ENCODE results near the gene ARHGAP42.

ARHGAP42 gene

DNA sequence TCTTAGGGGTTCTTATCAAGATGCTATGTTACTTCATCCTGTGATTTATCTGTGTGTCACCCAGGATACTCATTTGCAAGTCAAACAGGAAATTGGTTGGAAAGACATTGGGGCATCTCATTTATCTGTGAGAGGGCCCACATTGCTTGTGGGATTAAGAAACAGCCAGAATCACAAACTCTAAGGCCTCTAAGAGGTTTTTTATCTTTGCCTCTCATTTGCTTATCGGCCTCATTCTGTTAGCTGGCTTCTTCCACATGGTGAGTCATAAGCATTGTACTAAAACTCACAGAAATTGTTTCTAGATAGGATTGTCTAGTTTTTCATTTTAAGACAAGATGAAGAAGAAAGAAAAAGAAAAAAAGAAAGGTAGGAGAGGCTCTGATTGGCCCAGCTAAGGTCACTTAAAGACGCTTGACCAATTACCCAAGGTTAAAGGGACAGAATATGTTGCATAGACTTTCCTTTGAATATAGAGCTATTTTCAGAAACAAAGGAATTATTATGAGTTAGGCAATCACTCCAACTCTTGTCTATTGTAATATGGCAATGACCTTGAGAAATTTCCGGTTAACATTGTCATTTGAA, 121.9 kb downstream of the ARHGAP42 start:
- no peak for DNase-seq

DNA sequence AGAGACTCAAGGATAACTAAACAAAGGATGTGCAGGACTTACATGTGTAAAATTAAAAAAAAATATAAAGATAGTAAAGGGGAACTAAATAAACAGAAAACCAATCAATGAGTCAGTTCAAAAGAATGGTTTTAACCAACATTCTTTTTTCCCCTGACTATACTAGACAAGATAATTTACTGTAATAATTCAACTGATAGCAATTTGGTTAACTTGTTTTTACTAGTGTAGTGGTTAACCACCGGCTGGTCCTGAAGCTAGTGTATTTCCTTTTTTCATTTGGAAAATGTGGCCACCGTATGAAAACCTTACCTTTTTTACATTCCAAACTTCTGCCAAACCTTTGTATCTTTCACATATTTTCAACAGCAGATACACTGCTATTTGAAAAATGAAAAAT, 123.1 kb downstream of the ARHGAP42 start:
- no peak for DNase-seq

- DNase-seq: no peak
Observed at GRCh38 chr11:100810666-100811065, 123.6 kb downstream of the ARHGAP42 start.

DNA sequence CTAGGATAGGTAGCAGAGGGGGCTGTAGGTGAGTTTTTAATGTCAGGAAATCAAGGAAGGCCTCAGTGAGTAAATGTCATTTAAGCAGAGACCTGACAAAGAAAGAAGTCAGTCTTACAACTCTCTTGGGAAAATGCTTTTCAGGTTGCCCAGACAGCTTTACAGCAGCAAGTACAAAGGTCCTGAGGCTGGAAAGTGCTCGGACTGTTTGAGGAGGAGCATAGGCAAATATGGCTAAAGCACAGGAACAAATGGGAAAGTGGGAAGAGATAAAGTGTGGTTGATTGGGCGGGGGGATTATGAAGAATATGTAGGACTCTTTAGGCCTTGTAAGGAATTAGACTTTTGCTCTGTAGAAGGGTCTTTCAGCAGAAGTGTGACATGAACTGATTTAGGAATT, 125.4 kb downstream of the ARHGAP42 start:
- no peak for DNase-seq

- no peak for DNase-seq
Observed at GRCh38 chr11:100815787-100816330, 128.8 kb downstream of the ARHGAP42 start.

DNA sequence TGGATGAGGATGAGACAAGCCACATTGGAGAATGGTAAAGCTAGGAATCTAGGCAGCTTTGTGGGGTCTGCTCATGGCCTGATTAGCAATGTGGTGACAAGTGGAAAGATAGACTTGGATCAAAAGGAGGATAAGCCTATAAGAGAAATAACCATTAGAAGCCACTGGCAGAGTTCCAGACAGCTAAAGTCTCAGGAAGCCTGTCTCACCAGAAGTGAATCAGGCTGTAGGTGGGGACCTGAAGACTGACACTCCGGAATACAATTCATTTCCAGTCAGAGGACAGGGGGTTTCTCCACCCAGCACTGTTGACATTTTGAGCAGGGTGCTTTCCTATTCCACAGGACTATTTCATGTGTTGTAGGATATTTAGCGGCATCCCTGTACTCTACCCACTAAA, 129.7 kb downstream of the ARHGAP42 start:
- DNase-seq: no peak

- no peak for DNase-seq
Observed at GRCh38 chr11:100817620-100818019, 130.5 kb downstream of the ARHGAP42 start.

DNA sequence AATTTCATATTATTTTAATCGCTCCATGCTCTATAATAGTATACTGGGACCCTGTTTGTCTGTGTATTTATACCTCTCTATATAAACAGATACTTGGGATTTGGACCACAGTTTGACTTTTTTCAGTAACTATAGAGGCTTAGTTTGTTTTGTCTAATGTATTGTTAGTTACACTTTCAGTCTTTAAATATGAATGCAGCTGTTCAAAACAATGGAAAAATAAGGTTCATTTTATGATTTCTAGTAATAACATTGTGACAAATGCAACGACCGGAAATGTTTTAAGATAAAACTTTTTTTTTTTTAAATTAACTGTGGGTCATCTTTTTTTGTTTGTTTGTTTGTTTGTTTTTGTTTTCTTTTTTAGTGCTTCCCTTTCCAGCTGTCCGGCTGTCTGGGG, 133.5 kb downstream of the ARHGAP42 start:
- no peak for DNase-seq

DNA sequence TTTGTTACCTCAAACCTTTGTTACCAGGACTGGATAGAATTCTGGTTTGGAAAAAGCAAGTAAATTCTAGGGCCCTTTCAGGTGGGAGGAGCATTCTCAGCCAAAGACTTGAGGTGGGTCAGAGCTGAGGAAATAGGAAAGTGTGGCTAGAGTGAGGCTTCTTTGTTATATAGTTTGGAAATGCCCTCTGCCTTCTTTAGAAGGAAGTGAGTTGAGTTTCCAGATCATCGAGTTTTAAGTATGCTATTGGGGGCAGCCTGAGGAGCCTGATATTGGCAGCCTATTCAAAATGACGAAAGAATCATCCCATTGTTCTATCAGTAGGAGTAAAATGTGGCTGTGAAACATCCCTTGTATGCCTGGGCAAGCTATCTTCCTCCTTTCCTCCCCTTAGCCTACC, 134.1 kb downstream of the ARHGAP42 start:
- no peak for DNase-seq

DNA sequence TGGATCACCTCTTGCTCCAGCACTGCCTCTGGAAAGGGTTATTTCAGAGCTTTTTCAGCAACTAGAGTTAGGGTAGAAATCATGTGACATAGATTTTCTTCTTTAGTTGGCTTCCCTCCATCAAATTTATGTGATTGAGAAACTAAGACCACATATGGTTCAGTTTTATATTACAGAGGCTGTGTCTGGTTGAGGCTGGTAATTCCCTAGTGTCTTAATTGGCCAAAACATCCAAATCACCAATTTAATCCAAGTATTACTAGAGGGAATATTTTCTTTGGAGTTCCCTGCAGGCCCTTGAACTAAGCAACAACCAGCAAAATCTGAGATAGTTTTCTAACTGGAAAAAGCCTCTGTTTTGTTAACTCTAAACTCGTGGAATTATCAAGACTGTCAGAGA, 136.3 kb downstream of the ARHGAP42 start:
- DNase-seq: no peak

- DNase-seq: no peak
Observed at GRCh38 chr11:100824041-100824809, 137.1 kb downstream of the ARHGAP42 start.

- no peak for DNase-seq
Observed at GRCh38 chr11:100825626-100826025, 138.5 kb downstream of the ARHGAP42 start.

DNA sequence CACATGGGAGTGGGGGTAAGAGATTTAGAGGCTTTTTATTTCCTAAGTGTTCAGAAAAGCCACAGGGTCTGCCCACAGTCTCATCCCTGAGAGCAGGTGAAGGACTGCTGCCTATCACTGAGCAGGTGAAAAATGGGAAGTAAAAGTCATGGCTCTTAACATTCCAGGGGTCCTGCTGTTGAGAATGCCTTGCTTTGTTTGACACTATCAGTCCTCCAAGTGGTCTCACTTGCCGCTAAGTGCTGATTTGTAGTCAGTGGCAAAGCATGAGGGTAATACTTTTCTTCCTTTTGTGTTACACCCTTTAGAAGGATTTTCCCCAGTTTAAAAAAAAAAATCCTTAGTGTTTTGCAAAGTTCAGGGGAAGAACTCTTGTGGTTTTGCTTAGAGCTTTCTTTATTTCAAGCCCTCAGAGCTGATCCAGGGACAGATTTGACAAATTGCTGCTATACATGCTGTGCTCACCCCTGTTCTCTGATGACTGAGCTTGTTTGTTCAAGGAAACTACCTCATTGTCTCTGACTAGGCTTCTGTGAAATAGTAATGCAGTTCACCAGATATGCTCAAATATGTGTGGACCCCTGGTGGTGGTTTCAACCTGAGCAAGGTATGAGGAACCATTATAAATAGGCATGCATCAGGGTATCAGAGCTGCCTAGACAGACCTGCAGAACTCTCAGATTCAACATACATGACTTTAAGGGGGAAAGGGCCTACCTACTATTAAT, 141.0 kb downstream of the ARHGAP42 start:
- no peak for DNase-seq

- no peak for DNase-seq
Observed at GRCh38 chr11:100830274-100830673, 143.2 kb downstream of the ARHGAP42 start.

GRCh38 chr11:100830978-100831732, 144.1 kb downstream of the ARHGAP42 start:
- DNase-seq: no peak

- DNase-seq: no peak
Observed at GRCh38 chr11:100831929-100832494, 144.9 kb downstream of the ARHGAP42 start.

DNA sequence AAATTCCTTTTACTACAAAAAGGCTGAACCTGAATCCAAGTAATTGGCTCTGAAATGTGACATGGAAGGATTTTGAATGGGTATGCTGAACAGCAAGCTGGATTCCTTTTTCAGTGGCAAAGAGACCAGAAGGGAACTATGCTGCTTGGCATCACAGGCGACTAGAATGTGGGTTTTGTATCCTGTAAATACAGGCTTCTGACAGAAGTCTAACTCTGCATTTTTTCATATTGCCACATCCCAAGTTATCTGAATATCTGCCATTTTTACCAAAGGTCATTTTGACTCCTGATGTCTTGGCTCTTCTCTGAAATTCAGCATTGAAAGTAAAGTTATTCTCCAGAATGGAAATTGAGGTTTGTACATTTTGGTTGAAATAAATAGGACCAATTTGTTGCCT, 145.7 kb downstream of the ARHGAP42 start:
- no peak for DNase-seq

DNA sequence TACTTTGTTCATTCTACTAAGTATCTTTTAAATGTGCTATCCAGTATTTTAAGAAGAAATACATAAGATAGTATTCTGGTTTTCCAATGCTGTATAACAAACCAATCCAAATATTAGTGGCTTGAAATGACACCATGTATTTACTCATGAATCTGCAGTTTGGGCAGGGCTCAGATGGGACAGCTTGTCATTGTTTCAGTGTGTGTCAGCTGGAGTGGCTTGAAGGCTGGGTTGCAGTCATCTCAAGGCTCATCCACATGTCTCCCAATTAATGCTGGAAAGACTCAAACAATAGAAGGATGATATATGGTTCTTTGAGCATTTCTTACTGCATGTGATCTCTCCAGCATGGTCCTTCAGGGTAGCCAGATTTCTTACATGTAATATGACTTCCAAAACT, 146.2 kb downstream of the ARHGAP42 start:
- DNase-seq: no peak

DNA sequence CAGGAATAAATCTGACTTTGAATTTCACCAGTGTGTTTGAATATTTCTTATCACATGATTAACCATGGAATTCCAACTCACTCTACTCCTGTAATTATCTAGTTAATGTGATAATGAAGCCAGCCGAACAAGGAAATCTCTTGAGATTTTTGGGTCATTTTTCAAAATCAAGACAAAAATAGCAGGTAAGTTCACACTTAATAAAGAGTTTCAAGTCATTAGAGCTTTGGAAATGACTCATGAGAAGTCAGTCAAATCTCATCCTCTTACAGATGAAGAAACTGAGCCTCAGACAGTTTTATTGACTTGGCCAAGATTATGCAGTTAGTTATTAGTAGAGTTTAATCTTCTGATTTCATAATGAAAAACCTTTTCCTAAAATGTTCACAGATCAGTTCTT, 148.8 kb downstream of the ARHGAP42 start:
- DNase-seq: no peak

DNA sequence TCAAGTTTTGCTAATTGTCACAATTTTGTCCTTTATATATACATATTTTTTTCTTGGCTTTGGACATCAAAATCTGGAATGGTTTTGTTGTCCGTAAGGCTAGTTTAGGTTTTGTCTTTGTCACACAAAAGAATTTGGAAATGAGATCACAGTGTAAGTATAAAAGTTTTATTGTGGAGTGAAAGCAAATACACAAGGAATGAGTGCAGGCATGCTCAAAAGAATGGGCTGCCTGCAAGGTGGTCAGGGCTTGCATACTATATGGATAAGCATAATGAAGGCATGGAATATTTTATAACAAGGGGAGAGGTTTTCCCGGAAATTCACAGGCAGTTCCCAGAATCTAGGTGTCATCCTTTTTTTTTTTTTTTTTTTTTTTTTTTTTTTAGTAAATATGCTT, 150.2 kb downstream of the ARHGAP42 start:
- no peak for DNase-seq

DNA sequence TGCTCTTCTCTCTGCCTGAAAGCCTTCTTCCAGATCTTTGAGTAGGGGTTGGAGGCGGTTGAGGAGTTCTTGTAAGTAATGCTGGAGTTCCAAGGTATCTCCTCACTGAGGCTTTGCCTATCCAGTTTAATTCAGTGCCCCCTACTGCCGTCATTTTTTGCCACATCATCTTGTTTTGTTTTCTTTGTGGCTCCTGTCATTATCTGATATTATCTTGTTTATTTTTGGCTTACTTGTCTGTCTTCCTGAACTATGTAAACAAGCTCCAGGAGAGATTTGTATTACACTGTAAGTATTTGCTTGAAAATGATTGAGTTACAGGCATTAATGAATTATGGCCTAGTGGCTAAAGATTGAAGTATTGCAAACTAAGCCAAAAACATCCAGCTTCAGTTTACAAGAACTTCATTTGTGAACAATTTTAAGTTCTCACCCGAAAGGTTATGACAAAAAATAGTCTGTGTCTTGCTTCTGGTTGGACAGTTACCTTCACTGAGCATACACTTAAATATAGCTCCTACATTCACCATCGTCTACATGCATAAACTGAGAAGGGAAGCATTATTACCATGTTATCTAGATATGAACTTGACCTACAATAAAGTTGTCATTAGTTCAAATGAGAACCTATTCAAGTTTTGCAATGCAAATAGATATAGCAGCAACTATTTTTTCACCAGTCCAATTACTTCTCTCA, 154.8 kb downstream of the ARHGAP42 start:
- no peak for DNase-seq

DNA sequence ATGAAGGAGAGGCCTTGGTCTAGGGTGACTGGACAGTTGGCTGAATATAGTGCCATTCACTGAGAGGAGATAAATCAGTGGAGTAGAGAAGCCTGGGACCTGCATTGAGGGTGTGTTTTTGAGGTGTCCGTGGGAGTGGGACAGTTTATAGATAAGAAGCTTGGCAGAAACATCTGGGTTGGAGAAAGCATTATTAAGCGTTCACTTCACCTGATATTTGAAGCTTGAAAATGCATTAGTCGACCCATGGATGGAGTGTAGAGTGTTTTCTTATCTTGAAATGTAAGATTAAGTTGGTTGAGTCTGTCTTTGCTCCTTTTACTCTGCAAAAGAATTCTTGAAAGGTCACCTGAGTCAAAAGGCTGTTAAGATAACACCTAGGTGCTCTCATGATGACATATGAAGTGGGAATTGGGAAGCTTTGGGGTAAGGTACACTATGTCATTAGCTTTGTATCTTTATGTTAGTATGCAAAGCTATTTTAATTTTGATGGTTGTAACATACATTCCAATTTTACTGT, 160.7 kb downstream of the ARHGAP42 start:
- no peak for DNase-seq
